ENCODE measurements around the gene FAM124A. TPM values are rescaled to one million over a fixed set of nuclear protein-coding genes. Genes with fewer than 3 reads are reported as not detected.

The FAM124A gene
- total RNA-seq, 1 experiment from 2014 or later = 3.1 TPM

GRCh38 chr13:51178456-51179074 lies 43.6 kb upstream of the FAM124A start:
- CTCF ChIA-PET = no interaction called here
- H3K27ac ChIP-seq (ENCODE audit: low read depth, low read length) = no peak overlapping the region
- intact Hi-C loops (cut with micrococcal nuclease) = no loop called here
- H3K79me2 ChIP-seq (ENCODE audit: insufficient read depth, low read length) = no peaks in the 10 kb centered on the region
- POLR2A ChIA-PET = no interaction called here
- no peak overlapping the region for H2AFZ ChIP-seq (ENCODE audit: low read depth, low read length, poor library complexity, severe bottlenecking)
- RAD21 ChIA-PET (ENCODE audit: low non-redundant PET in 1 of 2, low total read pairs in 2 of 2, uncharacterized antibody in 2 of 2, unreplicated experiment in 2 of 2) = no interaction called here
- no peak for ATAC-seq
- no peaks in the 10 kb centered on the region for H3K9me3 ChIP-seq (ENCODE audit: control insufficient read depth in 1 of 2, insufficient read depth in 1 of 2, low read depth in 1 of 2, low read length in 2 of 2)
- H3K4me3 ChIP-seq (replicated peaks in 1 of 2; ENCODE audit: low read depth in 1 of 2, low read length in 2 of 2) = no peak overlapping the region
- no TSS peak for BruUV-seq (replicated peaks)
- peaks cover 44% of the 10 kb centered on the region for H3K27me3 ChIP-seq (ENCODE audit: insufficient read depth, low read length)
- H3K36me3 ChIP-seq (ENCODE audit: control insufficient read depth in 1 of 2, insufficient read depth in 2 of 2, low read length in 2 of 2) = no peaks in the 10 kb centered on the region
- H3K4me1 ChIP-seq (ENCODE audit: control insufficient read depth in 1 of 2, insufficient read depth in 2 of 2, low read length in 2 of 2) = no peaks in the 10 kb centered on the region
- no peaks in the 10 kb centered on the region for H4K20me1 ChIP-seq (ENCODE audit: insufficient read depth)
- no peaks in the 10 kb centered on the region for H3K9me2 ChIP-seq (ENCODE audit: insufficient read depth)
- no peak overlapping the region for H3K4me2 ChIP-seq (ENCODE audit: low read length)
- DNase-seq (ENCODE audit: low read depth, low spot score) = no peak
- no peak overlapping the region for H3K9ac ChIP-seq (ENCODE audit: low read length)
- TF ChIP-seq ZFX (IDR thresholded peaks at IDR 0.05) = no peak
- TF ChIP-seq YY1 (IDR thresholded peaks at IDR 0.05; ENCODE audit: extremely low read depth, insufficient replicate concordance, low read depth, low read length) = no peak
- TF ChIP-seq ZBTB33 (IDR thresholded peaks at IDR 0.05; ENCODE audit: extremely low read depth, insufficient replicate concordance, low read length) = no peak
- no peak for TF ChIP-seq POLR2A (IDR thresholded peaks at IDR 0.05; ENCODE audit: borderline replicate concordance, extremely low read depth, insufficient read depth, insufficient read length)
- TF ChIP-seq ZNF274 (IDR thresholded peaks at IDR 0.05; ENCODE audit: low read depth, low read length) = no peak
- TF ChIP-seq CTCF (IDR thresholded peaks at IDR 0.05 in 2 of 3, conservative IDR thresholded peaks at IDR 0.05 in 1 of 3; ENCODE audit: borderline replicate concordance in 1 of 3, insufficient read depth in 1 of 3, low read depth in 2 of 3, low read length in 2 of 3) = no peak
- no peak for TF ChIP-seq ELF1 (IDR thresholded peaks at IDR 0.05; ENCODE audit: borderline replicate concordance, low read depth)
- no peak for TF ChIP-seq ATF3 (IDR thresholded peaks at IDR 0.05)
- TF ChIP-seq RAD21 (IDR thresholded peaks at IDR 0.05; ENCODE audit: low read depth) = no peak
- no peak for TF ChIP-seq SIN3A (IDR thresholded peaks at IDR 0.05; ENCODE audit: low read depth)
- TF ChIP-seq POLR2AphosphoS5 (IDR thresholded peaks at IDR 0.05; ENCODE audit: low read depth, low read length) = no peak
- no peak for TF ChIP-seq CEBPB (IDR thresholded peaks at IDR 0.05; ENCODE audit: low read depth)
- TF ChIP-seq SRF (IDR thresholded peaks at IDR 0.05; ENCODE audit: low read depth) = no peak
- no peak for TF ChIP-seq MAX (IDR thresholded peaks at IDR 0.05)
